NCI-H1417 (cell line): Measurements from ENCODE around the gene NAA16.
"Not testable (repeated sequence)": the region's sequence is repeated elsewhere in the genome, so short reads cannot be mapped to it uniquely, and the experiment has no call there.

Experiments
- DNase-seq, 3 experiments: peaks; one replicate each; lab custom pipeline; 2025; lab: John Stamatoyannopoulos, UW

The NAA16 gene

GRCh38 chr13:41310963-41311405 lies at the start of gene NAA16:
Gene NAA16, plus strand, starts transcription at chr13:41311267. Its CDS starts 262 bp downstream, at chr13:41311529.
- DNase-seq, result peak; percentile 89 to 95 (median 92)

GRCh38 chr13:41263261-41263971 lies 47.7 kb upstream of the NAA16 start, which contains the start of gene MTRF1:
Gene MTRF1, minus strand, starts transcription at chr13:41263576. Its CDS starts 2,669 bp downstream, at chr13:41260907.
- DNase-seq, result peak; percentile 70 to 92 (median 91)

- DNase-seq, result no peak
Measured at GRCh38 chr13:41267106-41267505, 44.0 kb upstream of the NAA16 start.

GRCh38 chr13:41268764-41269163 lies 42.3 kb upstream of the NAA16 start:
- DNase-seq, result peak in 2 of 3 experiments; percentile 25 to 49

GRCh38 chr13:41271456-41272285 lies 39.4 kb upstream of the NAA16 start:
- no peak for DNase-seq

GRCh38 chr13:41273831-41274441 lies 37.1 kb upstream of the NAA16 start:
- no peak for DNase-seq

- DNase-seq, result no peak
Measured at GRCh38 chr13:41274881-41275280, 36.2 kb upstream of the NAA16 start.

- DNase-seq, result no peak
Measured at GRCh38 chr13:41276824-41277223, 34.2 kb upstream of the NAA16 start.

GRCh38 chr13:41279156-41279555 lies 31.9 kb upstream of the NAA16 start:
- not testable (repeated sequence) for DNase-seq

GRCh38 chr13:41282129-41282571 lies 28.9 kb upstream of the NAA16 start:
- DNase-seq, result no peak

GRCh38 chr13:41284512-41285288 lies 26.4 kb upstream of the NAA16 start:
- no peak for DNase-seq

GRCh38 chr13:41286370-41286769 lies 24.7 kb upstream of the NAA16 start:
- DNase-seq, result no peak

GRCh38 chr13:41289463-41289881 lies 21.6 kb upstream of the NAA16 start:
- no peak for DNase-seq

GRCh38 chr13:41291246-41291645 lies 19.8 kb upstream of the NAA16 start:
- no peak for DNase-seq

GRCh38 chr13:41293272-41293671 lies 17.8 kb upstream of the NAA16 start:
- DNase-seq, result no peak

- no peak for DNase-seq
Measured at GRCh38 chr13:41294914-41295313, 16.2 kb upstream of the NAA16 start.

GRCh38 chr13:41295973-41296372 lies 15.1 kb upstream of the NAA16 start:
- no peak for DNase-seq

- DNase-seq, result no peak
Measured at GRCh38 chr13:41296879-41297646, 14.0 kb upstream of the NAA16 start.

- DNase-seq, result no peak
Measured at GRCh38 chr13:41299316-41300094, 11.6 kb upstream of the NAA16 start.

GRCh38 chr13:41302743-41303142 lies 8.3 kb upstream of the NAA16 start:
- no peak for DNase-seq
